Right lobe of liver (tissue), 4 donors: ENCODE results near the gene CTIF.

Experiments used
- CTCF ChIP-seq, 4 donors: fragments of 200-600 bp in 3 of 4; fragments of 450-650 bp in 1 of 4; IDR thresholded peaks; one replicate each; pipeline versions ENCODE4 v1.5.1 to v1.8.0; 2016 to 2022; ENCODE audit warnings: antibody characterized with exemption in 4 of 4, mild to moderate bottlenecking in 2 of 4
- POLR2A ChIP-seq: fragments of 450-650 bp; IDR thresholded peaks from one replicate; pipeline ENCODE4 v1.6.1; 2017; ENCODE audit warnings: antibody characterized with exemption, mild to moderate bottlenecking
- donor health status: DM: no; HTN: no; CAD: no.
- donor health status: DM: no; HTN: no; CAD: no.
- donor health status: DM: no; HTN: yes; CAD: no.

- TF ChIP-seq POLR2A (no peak), CTCF (IDR thresholded peaks at IDR 0.05) (no peak)
These were observed 342.1 kb downstream of the CTIF start for GRCh38 chr18:48880931-48881330.
